Panc1 (cell line): ENCODE data around the gene IGFBP6. TPM values are rescaled to one million over a fixed set of nuclear protein-coding genes. Genes with fewer than 3 reads are reported as not detected.

Experiments used
- ATAC-seq: fragments of 200-7000 bp; cut with Tn5 transposase; 2 replicates; pipeline ENCODE4 v1.9.1; 2020; ENCODE audit warnings: mild to moderate bottlenecking, moderate library complexity
- BruUV-seq: library from RNA; stranded (reverse); fragments of 400-500 nt; replicated peaks from 2 replicates; lab custom pipeline; 2021; lab: Mats Ljungman, UMichigan
- CTCF ChIA-PET: fragments of 300-600 bp; sonication (Branson Sonifier 250); formaldehyde crosslinking; loops from one replicate; lab custom pipeline; 2022; ENCODE audit warnings: antibody characterized with exemption; lab: Charles Lee
- POLR2A ChIA-PET: fragments of 300-600 bp; sonication (Branson Sonifier 250); formaldehyde crosslinking; loops from one replicate; lab custom pipeline; 2022; ENCODE audit warnings: antibody characterized with exemption; lab: Charles Lee
- DNase-seq: peaks from one replicate; pipeline ENCODE4 v3.0.0-alpha.2; 2010; ENCODE audit warnings: low read depth, low spot score
- H3K27ac ChIP-seq: 2 replicates; pipeline ENCODE4 v1.5.1; 2011; ENCODE audit warnings: mild to moderate bottlenecking, low read length, inconsistent platforms
- H3K27me3 ChIP-seq: fragments of 200-500 bp; sonication (Bioruptor generic); 2 replicates; pipeline ENCODE4 v1.6.0; 2014; ENCODE audit warnings: low read length, inconsistent platforms; ENCODE audit not compliant: control insufficient read depth, insufficient read depth
- H3K36me3 ChIP-seq: fragments of 200-500 bp; sonication (Bioruptor generic); 2 replicates; pipeline ENCODE4 v1.5.1; 2014; ENCODE audit warnings: inconsistent platforms, mild to moderate bottlenecking, low read length, moderate library complexity; ENCODE audit not compliant: control insufficient read depth, insufficient read depth
- H3K4me1 ChIP-seq: 2 replicates; pipeline ENCODE4 v1.5.1; 2011; ENCODE audit warnings: inconsistent platforms, mild to moderate bottlenecking, low read length, moderate library complexity; ENCODE audit not compliant: control insufficient read depth, insufficient read depth
- H3K4me3 ChIP-seq, 2 experiments: 2 replicates each; pipeline ENCODE4 v1.5.1; 2011 to 2012; ENCODE audit warnings: low read depth in 2 of 2, low read length in 2 of 2, mild to moderate bottlenecking in 2 of 2, inconsistent platforms in 1 of 2, moderate library complexity in 1 of 2
- H3K9me3 ChIP-seq: fragments of 200-500 bp; sonication (Bioruptor generic); 2 replicates; pipeline ENCODE4 v1.5.1; 2014; ENCODE audit warnings: low read depth, mild to moderate bottlenecking, inconsistent platforms, low read length, moderate library complexity; ENCODE audit not compliant: control insufficient read depth, insufficient read depth
- CTCF ChIP-seq: fragments of 450-650 bp; IDR thresholded peaks from 2 replicates; pipeline ENCODE4 v1.5.1; 2017; ENCODE audit warnings: mild to moderate bottlenecking
- POLR2AphosphoS5 ChIP-seq: IDR thresholded peaks from 2 replicates; pipeline ENCODE4 v1.6.1; 2012; ENCODE audit warnings: mild to moderate bottlenecking, low read depth, low read length, moderate library complexity
- REST ChIP-seq, 2 experiments: IDR thresholded peaks; 2 replicates each; pipeline ENCODE4 v1.6.1; 2011 to 2012; ENCODE audit warnings: low read depth in 2 of 2, control low read depth in 1 of 2, low read length in 1 of 2, mild to moderate bottlenecking in 1 of 2, moderate library complexity in 1 of 2; ENCODE audit not compliant: insufficient read depth in 1 of 2
- SIN3A ChIP-seq: IDR thresholded peaks from 2 replicates; pipeline ENCODE4 v1.6.1; 2012; ENCODE audit warnings: low read depth, mild to moderate bottlenecking, low read length, moderate library complexity, borderline replicate concordance; ENCODE audit not compliant: insufficient read depth
- TCF7L2 ChIP-seq: IDR thresholded peaks from 2 replicates; pipeline ENCODE4 v1.6.1; 2011; ENCODE audit warnings: mild to moderate bottlenecking, low read depth, low read length, inconsistent platforms
- in situ Hi-C: cut with HindIII; loops from 2 replicates; pipeline ENCODE4 v1.10.0; 2016; ENCODE audit warnings: low sequenced_read_pairs, low pct_unique_long_range_greater_than_20kb
- intact Hi-C: fragments of 100-400 bp; cut with micrococcal nuclease; formaldehyde crosslinking; loops from one replicate; pipeline ENCODE4 v1.10.0; 2022; ENCODE audit not compliant: unreplicated experiment
- total RNA-seq: library from RNA; stranded (reverse); gene quantifications from one replicate; pipeline ENCODE4 v1.2.1, GENCODE V29; 2021; ENCODE audit not compliant: unreplicated experiment

The IGFBP6 gene
- total RNA-seq, 1 experiment from 2014 or later = 4.7 TPM

GRCh38 chr12:53067993-53068770 lies 29.3 kb upstream of the IGFBP6 start:
- Histone ChIP-seq H3K4me1 (no peaks in the 10 kb centered on the region; the same call in 1 of the 2 replicates), H3K27me3 (no peaks in the 10 kb centered on the region), H3K9me3 (no peaks in the 10 kb centered on the region), H3K27ac (no peak overlapping the region), H3K36me3 (no peaks in the 10 kb centered on the region), H3K4me3 (no peak overlapping the region)
- intact Hi-C loops (loop anchor here (10.0 kb wide), 1 partner anchor 87 kb away; no protein-coding TSS in a partner anchor), in situ Hi-C loops (no loop called here)
- no peak for TF ChIP-seq REST (IDR thresholded peaks at IDR 0.05; ENCODE audit: insufficient read depth in 1 of 2, low read depth in 2 of 2, low read length in 1 of 2)
- TF ChIP-seq SIN3A = no peak
- TF ChIP-seq POLR2AphosphoS5 = no peak
- no peak for TF ChIP-seq CTCF
- TF ChIP-seq TCF7L2 = no peak
- no TSS peak for BruUV-seq
- ChIA-PET CTCF (no interaction called here), POLR2A (no interaction called here)
- DNase-seq (no peak), ATAC-seq (no peak)

- no peaks in the 10 kb centered on the region for H3K9me3 ChIP-seq
- ATAC-seq (no peak), DNase-seq (no peak)
- H3K27ac ChIP-seq = no peak overlapping the region
- H3K27me3 ChIP-seq = no peaks in the 10 kb centered on the region
- BruUV-seq = no TSS peak
- H3K4me3 ChIP-seq = no peak overlapping the region
- TF ChIP-seq CTCF (no peak), TCF7L2 (no peak), SIN3A (no peak), REST (IDR thresholded peaks at IDR 0.05; ENCODE audit: insufficient read depth in 1 of 2, low read depth in 2 of 2, low read length in 1 of 2) (no peak), POLR2AphosphoS5 (no peak)
- intact Hi-C loops = loop anchor here (10.0 kb wide), 1 partner anchor 86 kb away; no protein-coding TSS in a partner anchor
- in situ Hi-C loops = no loop called here
- POLR2A ChIA-PET = no interaction called here
- H3K36me3 ChIP-seq = no peaks in the 10 kb centered on the region
- no peaks in the 10 kb centered on the region for H3K4me1 ChIP-seq
- CTCF ChIA-PET = interaction anchor here (0.7 kb wide), 1 partner anchor 106 kb away, joined by 3 read pairs; no protein-coding TSS in a partner anchor
Observed at GRCh38 chr12:53068811-53069585, 28.5 kb upstream of the IGFBP6 start.
